ENCODE measurements around the gene HRAS. TPM values are rescaled to one million over a fixed set of nuclear protein-coding genes. Genes with fewer than 3 reads are reported as not detected.

The HRAS gene
- polyA plus RNA-seq, 1 of the 3 experiments (the other 2 are of a cell fraction), result 217 TPM

GRCh38 chr11:565921-566509, 30.6 kb upstream of the HRAS start:
- peaks cover 6 to 35% of the 10 kb centered on the region in 2 experiments; a peak in 2 of 4 replicates for H3K4me1 ChIP-seq (ENCODE audit: control insufficient read depth in 1 of 2, insufficient read depth in 2 of 2, low read depth in 1 of 2, low read length in 1 of 2)
- H3F3A ChIP-seq (replicated peaks; ENCODE audit: insufficient read depth), result peaks cover 6% of the 10 kb centered on the region
- H3K27ac ChIP-seq (ENCODE audit: low read depth in 2 of 2, low read length in 1 of 2), result no peak overlapping the region; a peak in 1 of 4 replicates
- no peaks in the 10 kb centered on the region for H3K27me3 ChIP-seq (ENCODE audit: insufficient read depth)
- TF ChIP-seq, protein P1, sequence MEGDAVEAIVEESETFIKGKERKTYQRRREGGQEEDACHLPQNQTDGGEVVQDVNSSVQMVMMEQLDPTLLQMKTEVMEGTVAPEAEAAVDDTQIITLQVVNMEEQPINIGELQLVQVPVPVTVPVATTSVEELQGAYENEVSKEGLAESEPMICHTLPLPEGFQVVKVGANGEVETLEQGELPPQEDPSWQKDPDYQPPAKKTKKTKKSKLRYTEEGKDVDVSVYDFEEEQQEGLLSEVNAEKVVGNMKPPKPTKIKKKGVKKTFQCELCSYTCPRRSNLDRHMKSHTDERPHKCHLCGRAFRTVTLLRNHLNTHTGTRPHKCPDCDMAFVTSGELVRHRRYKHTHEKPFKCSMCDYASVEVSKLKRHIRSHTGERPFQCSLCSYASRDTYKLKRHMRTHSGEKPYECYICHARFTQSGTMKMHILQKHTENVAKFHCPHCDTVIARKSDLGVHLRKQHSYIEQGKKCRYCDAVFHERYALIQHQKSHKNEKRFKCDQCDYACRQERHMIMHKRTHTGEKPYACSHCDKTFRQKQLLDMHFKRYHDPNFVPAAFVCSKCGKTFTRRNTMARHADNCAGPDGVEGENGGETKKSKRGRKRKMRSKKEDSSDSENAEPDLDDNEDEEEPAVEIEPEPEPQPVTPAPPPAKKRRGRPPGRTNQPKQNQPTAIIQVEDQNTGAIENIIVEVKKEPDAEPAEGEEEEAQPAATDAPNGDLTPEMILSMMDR (IDR thresholded peaks at IDR 0.05), result 0 out of 2 replicates have a peak, but pooled peaks have one; percentile 11
- no peak for TF ChIP-seq MAX (IDR thresholded peaks at IDR 0.05; ENCODE audit: low read depth)
- TF ChIP-seq TCF12 (IDR thresholded peaks at IDR 0.05), result no peak
- no peak for TF ChIP-seq SMC3 (IDR thresholded peaks at IDR 0.05; ENCODE audit: low read depth, low read length)
- TF ChIP-seq MEF2A (IDR thresholded peaks at IDR 0.05; ENCODE audit: borderline replicate concordance, low read depth), result no peak
- no peaks in the 10 kb centered on the region for H3K9me3 ChIP-seq
- no peak overlapping the region for H3K4me3 ChIP-seq (ENCODE audit: low read depth in 2 of 2, low read length in 1 of 2)
- H3K4me2 ChIP-seq, result peak overlapping the region; percentile 94; the same call in 1 of the 2 replicates
- no peaks in the 10 kb centered on the region for H3K36me3 ChIP-seq (replicated peaks in 1 of 2; ENCODE audit: control insufficient read depth in 1 of 2, insufficient read depth in 2 of 2, low read length in 1 of 2)
- 68% methylated on average over 5 of the region's 12 CpGs for WGBS (ENCODE audit: low lambda C conversion rate)
- no peaks in the 10 kb centered on the region for H4K20me1 ChIP-seq (ENCODE audit: insufficient read depth)
- DNase-seq, result no peak
- H3K9ac ChIP-seq, result no peak overlapping the region
- no peak overlapping the region for H2AFZ ChIP-seq (ENCODE audit: low read depth)
- POLR2A ChIA-PET, result interaction anchor here (0.7 to 3.0 kb wide), 2 partner anchors 10 to 67 kb away, joined by 3 to 9 read pairs; partner anchors contain the start of gene PHRF1
- CTCF ChIA-PET, result interaction anchor here (0.6 to 6.8 kb wide), 7 partner anchors 10 to 161 kb away, joined by 3 to 41 read pairs (median 3); no protein-coding TSS in a partner anchor
- H3K9me2 ChIP-seq, result no peaks in the 10 kb centered on the region
- H3K79me2 ChIP-seq (ENCODE audit: insufficient read depth), result peaks cover 11% of the 10 kb centered on the region; the same call in 1 of the 2 replicates

GRCh38 chr11:563812-564578, 28.6 kb upstream of the HRAS start:
- no peak for DNase-seq
- ChIA-PET CTCF (interaction anchor here (6.8 kb wide), 1 partner anchor 8 kb away, joined by 41 read pairs; no protein-coding TSS in a partner anchor), POLR2A (interaction anchor here (0.7 to 1.9 kb wide), 3 partner anchors 8 to 132 kb away, joined by 3 to 14 read pairs (median 3); no protein-coding TSS in a partner anchor)
- Histone ChIP-seq H2AFZ (ENCODE audit: low read depth) (no peak overlapping the region), H4K20me1 (ENCODE audit: insufficient read depth) (no peaks in the 10 kb centered on the region), H3K27me3 (ENCODE audit: insufficient read depth) (no peaks in the 10 kb centered on the region), H3K4me2 (no peak overlapping the region), H3K4me1 (ENCODE audit: control insufficient read depth in 1 of 2, insufficient read depth in 2 of 2, low read depth in 1 of 2, low read length in 1 of 2) (peaks cover 5 to 34% of the 10 kb centered on the region in 2 experiments; a peak in 2 of 4 replicates), H3K27ac (ENCODE audit: low read depth in 2 of 2, low read length in 1 of 2) (no peak overlapping the region), H3K9me2 (no peaks in the 10 kb centered on the region), H3K9me3 (no peaks in the 10 kb centered on the region), H3K4me3 (ENCODE audit: low read depth in 2 of 2, low read length in 1 of 2) (no peak overlapping the region), H3K36me3 (replicated peaks in 1 of 2; ENCODE audit: control insufficient read depth in 1 of 2, insufficient read depth in 2 of 2, low read length in 1 of 2) (no peaks in the 10 kb centered on the region), H3K79me2 (ENCODE audit: insufficient read depth) (peaks cover 11% of the 10 kb centered on the region; the same call in 1 of the 2 replicates), H3K9ac (no peak overlapping the region), H3F3A (replicated peaks; ENCODE audit: insufficient read depth) (peaks cover 6% of the 10 kb centered on the region)
- no peak for TF ChIP-seq NFIC (IDR thresholded peaks at IDR 0.05; ENCODE audit: borderline replicate concordance)
- no peak for TF ChIP-seq SIN3A (IDR thresholded peaks at IDR 0.05; ENCODE audit: borderline replicate concordance, low read depth, low read length)
- no peak for TF ChIP-seq EZH2phosphoT487 (IDR thresholded peaks at IDR 0.05; ENCODE audit: borderline replicate concordance, low read depth)
- no peak for TF ChIP-seq RCOR1 (IDR thresholded peaks at IDR 0.05; ENCODE audit: low read length)
- TF ChIP-seq, protein P2, sequence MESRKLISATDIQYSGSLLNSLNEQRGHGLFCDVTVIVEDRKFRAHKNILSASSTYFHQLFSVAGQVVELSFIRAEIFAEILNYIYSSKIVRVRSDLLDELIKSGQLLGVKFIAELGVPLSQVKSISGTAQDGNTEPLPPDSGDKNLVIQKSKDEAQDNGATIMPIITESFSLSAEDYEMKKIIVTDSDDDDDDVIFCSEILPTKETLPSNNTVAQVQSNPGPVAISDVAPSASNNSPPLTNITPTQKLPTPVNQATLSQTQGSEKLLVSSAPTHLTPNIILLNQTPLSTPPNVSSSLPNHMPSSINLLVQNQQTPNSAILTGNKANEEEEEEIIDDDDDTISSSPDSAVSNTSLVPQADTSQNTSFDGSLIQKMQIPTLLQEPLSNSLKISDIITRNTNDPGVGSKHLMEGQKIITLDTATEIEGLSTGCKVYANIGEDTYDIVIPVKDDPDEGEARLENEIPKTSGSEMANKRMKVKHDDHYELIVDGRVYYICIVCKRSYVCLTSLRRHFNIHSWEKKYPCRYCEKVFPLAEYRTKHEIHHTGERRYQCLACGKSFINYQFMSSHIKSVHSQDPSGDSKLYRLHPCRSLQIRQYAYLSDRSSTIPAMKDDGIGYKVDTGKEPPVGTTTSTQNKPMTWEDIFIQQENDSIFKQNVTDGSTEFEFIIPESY (IDR thresholded peaks at IDR 0.05; ENCODE audit: borderline replicate concordance, low read depth), result no peak
- TF ChIP-seq TAF1 (IDR thresholded peaks at IDR 0.05; ENCODE audit: borderline replicate concordance, low read depth, low read length), result no peak
- no peak for TF ChIP-seq TEAD4 (IDR thresholded peaks at IDR 0.05; ENCODE audit: borderline replicate concordance, insufficient read depth)
- no peak for TF ChIP-seq NRF1 (IDR thresholded peaks at IDR 0.05; ENCODE audit: low read depth, low read length)
- TF ChIP-seq RFX5 (IDR thresholded peaks at IDR 0.05; ENCODE audit: low read length), result no peak
- TF ChIP-seq EP300 (IDR thresholded peaks at IDR 0.05; ENCODE audit: borderline replicate concordance in 1 of 2, low read depth in 1 of 2, low read length in 1 of 2), result no peak
- TF ChIP-seq, protein P3, sequence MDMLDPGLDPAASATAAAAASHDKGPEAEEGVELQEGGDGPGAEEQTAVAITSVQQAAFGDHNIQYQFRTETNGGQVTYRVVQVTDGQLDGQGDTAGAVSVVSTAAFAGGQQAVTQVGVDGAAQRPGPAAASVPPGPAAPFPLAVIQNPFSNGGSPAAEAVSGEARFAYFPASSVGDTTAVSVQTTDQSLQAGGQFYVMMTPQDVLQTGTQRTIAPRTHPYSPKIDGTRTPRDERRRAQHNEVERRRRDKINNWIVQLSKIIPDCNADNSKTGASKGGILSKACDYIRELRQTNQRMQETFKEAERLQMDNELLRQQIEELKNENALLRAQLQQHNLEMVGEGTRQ (IDR thresholded peaks at IDR 0.05; ENCODE audit: borderline replicate concordance, low read depth, low read length), result no peak
- TF ChIP-seq MXI1 (IDR thresholded peaks at IDR 0.05; ENCODE audit: low read depth, low read length), result no peak
- TF ChIP-seq YY1 (IDR thresholded peaks at IDR 0.05; ENCODE audit: low read depth), result no peak
- WGBS (ENCODE audit: low lambda C conversion rate), result 93% methylated on average over 9 of the region's 12 CpGs
